GM19328 (cell line): Measurements from ENCODE around the gene GLRB.
"Not testable (repeated sequence)": the region's sequence is repeated elsewhere in the genome, so short reads cannot be mapped to it uniquely, and the experiment has no call there.

Experiments
- ATAC-seq: cut with Tn5 transposase; IDR thresholded peaks from one replicate; pipeline ENCODE4 v1.9.1; 2021; ENCODE audit warnings: mild to moderate bottlenecking, moderate library complexity; ENCODE audit not compliant: unreplicated experiment

GLRB gene

GRCh38 chr4:157075811-157076577 lies at the start of gene GLRB:
TSS of gene GLRB (plus strand) at chr4:157076150. CDS start at chr4:157078025, 1,875 bp downstream.
- no peak for ATAC-seq

GRCh38 chr4:157035471-157035870 lies 40.5 kb upstream of the GLRB start:
- no peak for ATAC-seq

GRCh38 chr4:157040405-157040804 lies 35.5 kb upstream of the GLRB start:
- ATAC-seq: no peak

- no peak for ATAC-seq
Observed at GRCh38 chr4:157043131-157043530, 32.8 kb upstream of the GLRB start.

GRCh38 chr4:157045507-157046127 lies 30.3 kb upstream of the GLRB start:
- ATAC-seq: peak; percentile 55

- no peak for ATAC-seq
Observed at GRCh38 chr4:157048248-157048647, 27.7 kb upstream of the GLRB start.

GRCh38 chr4:157050561-157050960 lies 25.4 kb upstream of the GLRB start:
- no peak for ATAC-seq

- ATAC-seq: no peak
Observed at GRCh38 chr4:157052429-157053040, 23.4 kb upstream of the GLRB start.

- ATAC-seq: no peak
Observed at GRCh38 chr4:157057218-157057617, 18.7 kb upstream of the GLRB start.

GRCh38 chr4:157058899-157059298 lies 17.1 kb upstream of the GLRB start:
- ATAC-seq: not testable (repeated sequence)

- no peak for ATAC-seq
Observed at GRCh38 chr4:157072002-157072401, 3.9 kb upstream of the GLRB start.

- no peak for ATAC-seq
Observed at GRCh38 chr4:157075401-157075800, 549 bp upstream of the GLRB start.

GRCh38 chr4:157076578-157076947 lies 613 bp downstream of the GLRB start:
- ATAC-seq: no peak

GRCh38 chr4:157079441-157079840 lies 3.5 kb downstream of the GLRB start:
- ATAC-seq: no peak

- no peak for ATAC-seq
Observed at GRCh38 chr4:157080605-157081004, 4.7 kb downstream of the GLRB start.

GRCh38 chr4:157095716-157096115 lies 19.8 kb downstream of the GLRB start:
- no peak for ATAC-seq

- no peak for ATAC-seq
Observed at GRCh38 chr4:157096439-157096838, 20.5 kb downstream of the GLRB start.

- no peak for ATAC-seq
Observed at GRCh38 chr4:157099506-157099905, 23.6 kb downstream of the GLRB start.

- no peak for ATAC-seq
Observed at GRCh38 chr4:157104541-157104940, 28.6 kb downstream of the GLRB start.

GRCh38 chr4:157114671-157115070 lies 38.7 kb downstream of the GLRB start:
- ATAC-seq: no peak

- ATAC-seq: no peak
Observed at GRCh38 chr4:157115613-157116335, 39.8 kb downstream of the GLRB start.
